ENCODE measurements around the gene EXD3.
"Not testable (repeated sequence)": the region's sequence is repeated elsewhere in the genome, so short reads cannot be mapped to it uniquely, and the experiment has no call there.

EXD3 gene

GRCh38 chr9:137458194-137459151 is 35.5 kb upstream of the EXD3 start:
- no peak for DNase-seq

- DNase-seq, result no peak
Measured at GRCh38 chr9:137457406-137458193, 34.6 kb upstream of the EXD3 start.

- DNase-seq, result no peak
Measured at GRCh38 chr9:137456864-137457405, 34.0 kb upstream of the EXD3 start.

DNA sequence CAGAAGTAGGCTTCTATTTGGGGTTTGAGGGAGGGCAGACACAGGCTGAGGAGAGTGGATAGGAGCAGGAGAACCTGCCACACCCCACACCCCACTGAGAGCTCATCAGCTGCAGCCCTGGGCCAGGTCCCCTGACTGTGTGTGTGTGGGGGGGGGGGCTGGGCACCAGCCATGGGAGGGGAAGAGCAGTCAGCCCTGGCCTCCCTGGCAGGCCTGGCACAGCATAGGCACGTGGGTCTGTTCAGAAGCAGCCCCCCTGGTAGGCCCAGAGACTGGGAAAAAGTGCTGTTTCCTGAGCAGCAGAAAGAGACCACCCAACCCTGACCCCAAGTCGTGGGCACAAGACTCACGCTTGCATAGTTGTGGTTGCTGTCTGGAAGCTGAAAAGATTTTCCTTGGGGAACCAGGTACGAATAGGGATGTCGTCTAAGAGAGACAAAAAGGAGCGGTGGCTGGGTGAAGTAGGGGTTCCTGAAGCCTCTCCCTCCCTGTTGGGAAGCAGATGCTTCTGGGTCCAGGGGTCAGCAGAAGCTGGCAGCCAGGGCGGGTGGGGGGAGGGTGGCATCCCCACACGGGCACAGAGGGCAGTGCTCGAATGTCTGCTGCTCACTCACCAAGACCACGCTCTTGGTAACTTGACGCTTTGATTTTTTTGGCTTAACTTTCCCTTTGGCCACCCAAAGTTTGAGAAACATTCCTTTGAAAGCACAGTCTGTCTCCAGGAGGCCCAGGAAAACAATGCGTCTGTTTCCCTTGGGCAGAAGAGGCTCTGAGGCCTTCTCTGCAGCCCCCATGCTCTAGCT is 33.3 kb upstream of the EXD3 start:
- no peak for DNase-seq

DNA sequence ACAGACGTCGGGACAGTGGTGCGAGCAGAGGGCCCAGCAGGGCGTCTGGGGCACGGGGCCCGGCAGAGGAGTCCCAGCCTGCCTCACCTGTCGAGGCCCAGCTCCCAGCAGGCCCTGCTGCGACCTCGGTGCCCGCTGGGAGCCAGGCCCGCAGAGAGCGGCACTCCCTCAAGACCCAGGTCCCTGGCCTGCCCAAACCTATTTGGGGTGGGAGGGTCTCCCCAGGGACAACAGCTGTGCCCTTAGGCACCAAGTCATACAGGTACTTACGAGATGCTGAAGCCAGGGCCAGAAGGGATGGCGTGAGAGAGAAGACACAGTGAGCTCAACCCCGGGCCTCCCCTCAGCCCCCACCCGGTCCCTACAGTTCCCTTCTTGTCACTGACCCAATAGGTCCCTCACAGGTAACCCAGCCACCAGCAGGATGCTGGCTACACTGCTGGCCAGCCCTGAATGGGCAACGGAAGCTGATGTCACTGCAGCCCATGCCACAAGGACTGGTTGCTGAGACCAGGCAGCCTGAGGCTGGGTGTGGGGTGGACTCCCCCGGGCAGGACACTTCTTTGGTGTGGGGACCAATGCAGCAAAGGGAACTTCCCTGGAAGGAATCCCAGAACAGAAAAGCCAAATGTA is 32.5 kb upstream of the EXD3 start:
- DNase-seq, result no peak

DNA sequence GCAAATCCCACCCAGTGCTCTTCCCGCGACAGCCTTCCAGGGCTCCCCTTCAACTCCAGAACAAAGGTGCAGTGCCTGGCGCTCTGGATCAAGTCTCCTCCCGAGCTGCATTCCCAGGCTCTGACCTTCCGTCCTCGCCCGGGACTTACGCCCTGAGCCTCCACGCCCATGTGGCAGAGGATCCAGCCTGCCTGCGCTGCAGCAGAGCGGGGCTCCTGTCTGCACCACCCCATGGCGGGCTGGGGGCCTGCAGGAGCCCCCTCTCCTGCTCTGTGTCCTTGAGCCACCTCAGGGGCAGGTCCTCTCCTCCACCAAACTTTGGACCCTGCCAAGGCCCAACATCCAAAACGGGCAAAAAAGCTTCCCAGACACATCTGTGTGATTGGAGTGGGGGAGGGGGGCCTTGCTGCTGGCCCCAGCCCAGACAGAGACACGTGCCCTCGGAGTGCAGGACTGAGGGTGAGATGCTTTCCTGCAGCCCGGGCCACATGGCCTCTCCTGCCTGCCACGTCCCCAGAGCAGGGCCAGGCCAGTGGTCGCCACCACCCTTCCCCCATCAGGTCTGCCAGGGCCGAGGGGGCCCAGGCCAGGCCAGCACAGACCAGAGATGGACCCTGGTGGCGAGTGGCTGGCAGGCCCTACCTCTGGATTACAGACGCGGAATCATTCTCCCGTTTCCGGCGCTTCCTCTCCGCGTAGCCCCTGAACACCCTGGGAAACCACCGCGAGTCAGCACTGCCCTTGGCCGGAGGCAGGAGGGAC is 31.8 kb upstream of the EXD3 start:
- no peak for DNase-seq

DNA sequence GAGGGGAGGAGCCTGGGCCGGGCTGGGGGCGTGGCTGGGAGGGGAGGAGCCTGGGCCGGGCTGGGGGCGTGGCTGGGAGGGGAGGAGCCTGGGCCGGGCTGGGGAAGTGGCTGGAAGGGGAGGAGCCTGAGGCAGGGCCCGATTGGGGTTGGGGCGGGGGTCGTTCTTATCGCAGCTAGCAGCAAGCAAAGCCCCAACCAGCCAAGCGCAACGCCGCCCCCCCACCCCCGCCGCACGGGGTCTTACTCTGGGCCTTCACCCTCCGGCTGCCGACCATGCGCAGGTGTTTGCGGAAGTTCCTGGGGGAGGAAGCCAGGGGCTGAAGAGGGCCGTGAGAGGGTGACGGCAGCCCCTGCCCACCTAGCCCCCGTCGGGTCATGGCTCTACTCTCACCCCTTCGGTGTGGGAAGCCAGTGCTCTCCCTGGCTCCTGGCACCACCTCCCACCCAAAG is 31.2 kb upstream of the EXD3 start:
- DNase-seq, result no peak

GRCh38 chr9:137453643-137454081 is 30.7 kb upstream of the EXD3 start:
- peak; percentile 24 for DNase-seq

DNA sequence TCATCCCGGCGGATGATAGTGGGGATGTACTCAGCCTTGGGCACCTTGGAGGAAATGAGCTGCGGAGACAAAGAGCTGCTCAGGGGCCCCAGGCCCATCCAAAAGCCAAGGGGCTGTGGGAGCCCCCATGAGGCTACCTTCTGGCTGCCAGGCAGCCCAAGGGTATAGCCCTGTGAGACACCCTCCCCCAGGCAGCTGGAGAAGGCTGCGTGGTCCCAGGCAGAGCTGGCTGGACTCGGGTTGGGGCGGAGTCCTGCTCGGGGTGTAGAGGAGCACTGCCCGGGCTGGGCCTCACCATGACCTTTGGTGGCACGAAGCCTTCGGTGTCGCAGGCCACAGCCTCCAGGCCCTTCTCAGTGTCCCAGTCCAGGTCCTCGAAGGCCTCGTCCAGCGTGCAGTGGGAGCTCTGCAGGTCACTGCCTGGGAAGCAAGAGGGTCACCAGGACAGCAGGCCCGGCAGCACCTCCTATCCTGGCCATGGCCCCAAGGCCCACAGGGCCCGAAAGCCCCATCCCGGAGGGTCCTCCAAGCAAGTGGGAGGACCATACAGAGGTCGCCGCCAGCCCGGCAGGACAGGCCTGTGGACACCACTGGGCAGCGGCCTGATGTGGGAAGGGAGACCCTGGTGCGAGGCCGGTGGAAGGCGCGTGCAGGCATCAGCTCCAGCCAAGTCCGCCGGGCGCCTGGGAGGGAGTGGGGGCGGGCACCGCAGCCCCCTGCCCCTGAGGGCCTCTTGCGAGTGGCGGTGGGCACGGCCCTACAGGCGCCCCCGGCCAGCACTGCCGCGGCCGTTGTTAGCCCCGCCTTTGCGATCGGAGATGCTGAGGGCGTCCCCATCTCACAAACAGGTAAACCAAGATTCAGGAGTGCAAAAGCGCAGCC is 30.0 kb upstream of the EXD3 start:
- no peak for DNase-seq

DNA sequence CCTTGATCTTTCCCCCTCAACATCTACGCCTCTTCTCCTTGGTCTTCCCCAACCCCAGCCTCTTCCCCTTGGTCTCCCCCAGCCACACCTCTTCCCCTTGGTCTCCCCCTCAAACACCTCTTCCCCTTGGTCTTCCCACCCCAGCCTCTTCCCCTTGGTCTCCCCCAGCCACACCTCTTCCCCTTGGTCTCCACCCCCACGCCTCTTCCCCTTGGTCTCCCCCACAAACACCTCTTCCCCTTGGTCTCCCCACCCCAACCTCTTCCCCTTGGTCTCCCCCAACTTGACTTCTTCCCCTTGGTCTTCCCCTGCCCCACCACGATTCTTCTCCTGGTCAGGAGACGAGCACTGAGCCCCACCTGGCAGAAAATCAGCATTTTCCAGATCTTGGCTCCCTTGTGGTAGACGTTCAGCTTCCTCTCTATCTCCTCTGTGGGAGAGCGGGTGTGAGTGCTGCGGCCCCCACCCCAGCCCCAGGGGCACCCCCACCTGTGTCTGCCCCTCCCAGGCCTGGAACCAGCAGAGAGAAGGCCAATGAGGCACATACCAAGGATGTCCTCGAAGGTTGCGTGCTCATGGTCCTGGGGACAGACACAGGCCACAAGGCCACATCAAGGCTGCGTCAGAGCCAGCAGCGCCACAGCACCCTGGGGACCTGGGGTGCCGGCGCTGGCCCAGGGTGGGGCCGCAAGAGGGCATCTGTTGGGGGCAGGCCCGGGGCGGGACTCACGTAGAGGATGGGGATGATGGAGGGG is 29.2 kb upstream of the EXD3 start:
- no peak for DNase-seq

GRCh38 chr9:137451264-137452005 is 28.5 kb upstream of the EXD3 start:
- DNase-seq, result not testable (repeated sequence)

GRCh38 chr9:137450539-137451222 is 27.7 kb upstream of the EXD3 start:
- DNase-seq, result not testable (repeated sequence)

GRCh38 chr9:137449931-137450538 is 27.1 kb upstream of the EXD3 start:
- no peak for DNase-seq

GRCh38 chr9:137449081-137449844 is 26.3 kb upstream of the EXD3 start:
- no peak for DNase-seq

GRCh38 chr9:137448602-137448962 is 25.6 kb upstream of the EXD3 start:
- no peak for DNase-seq

DNA sequence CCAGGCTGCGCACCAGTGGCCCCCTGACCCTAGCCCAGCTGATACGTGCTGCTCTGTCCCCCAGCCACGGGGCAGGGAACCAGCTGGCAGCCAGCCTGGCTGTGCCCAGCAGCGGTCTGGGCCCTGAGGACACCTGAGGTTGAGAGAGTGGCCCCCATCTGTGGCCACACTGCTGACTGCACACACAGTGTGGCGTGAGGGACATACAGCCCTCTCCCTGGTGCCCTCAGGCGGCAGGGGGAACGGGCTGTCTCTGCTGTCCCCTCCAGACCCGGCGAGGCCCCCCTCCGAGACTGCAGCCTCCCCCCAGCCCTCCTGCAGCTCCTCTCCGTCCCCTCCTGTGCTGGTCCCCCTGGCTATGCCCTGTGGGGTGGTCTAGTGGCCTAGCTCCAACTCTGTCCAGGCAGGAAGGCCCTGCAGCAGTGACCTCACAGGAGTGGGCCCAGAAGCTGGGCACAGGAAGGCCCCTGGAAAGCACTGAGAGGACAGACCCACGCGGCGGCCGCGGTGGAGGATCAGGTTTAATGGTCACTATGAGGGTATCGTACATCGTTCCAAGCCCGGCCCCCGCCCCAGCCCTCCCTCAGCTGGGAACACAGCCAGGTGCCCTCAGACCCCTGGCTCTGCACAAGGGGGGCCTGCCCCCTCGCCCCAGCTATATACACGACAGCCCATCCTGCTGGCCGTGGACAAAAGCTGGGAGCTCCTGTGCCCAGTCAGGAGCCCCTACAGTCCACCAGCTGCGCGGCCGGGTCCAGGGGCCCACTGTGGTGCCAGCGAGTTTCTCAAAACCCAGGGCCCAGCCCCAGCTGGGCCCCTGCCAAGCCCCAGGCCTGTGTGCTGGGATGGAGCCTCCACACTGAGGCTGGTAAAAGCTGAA is 25.0 kb upstream of the EXD3 start:
- no peak for DNase-seq

All from NCI-H226 (cell line).